Fibroblast of the conjunctiva (primary cell): Measurements from ENCODE around the gene CDA.
"Not testable (repeated sequence)": the region's sequence is repeated elsewhere in the genome, so short reads cannot be mapped to it uniquely, and the experiment has no call there.

Experiments
- DNase-seq: peaks from one replicate; pipeline ENCODE4 v3.0.0-alpha.2; 2010; ENCODE audit warnings: low read depth

The CDA gene

DNA sequence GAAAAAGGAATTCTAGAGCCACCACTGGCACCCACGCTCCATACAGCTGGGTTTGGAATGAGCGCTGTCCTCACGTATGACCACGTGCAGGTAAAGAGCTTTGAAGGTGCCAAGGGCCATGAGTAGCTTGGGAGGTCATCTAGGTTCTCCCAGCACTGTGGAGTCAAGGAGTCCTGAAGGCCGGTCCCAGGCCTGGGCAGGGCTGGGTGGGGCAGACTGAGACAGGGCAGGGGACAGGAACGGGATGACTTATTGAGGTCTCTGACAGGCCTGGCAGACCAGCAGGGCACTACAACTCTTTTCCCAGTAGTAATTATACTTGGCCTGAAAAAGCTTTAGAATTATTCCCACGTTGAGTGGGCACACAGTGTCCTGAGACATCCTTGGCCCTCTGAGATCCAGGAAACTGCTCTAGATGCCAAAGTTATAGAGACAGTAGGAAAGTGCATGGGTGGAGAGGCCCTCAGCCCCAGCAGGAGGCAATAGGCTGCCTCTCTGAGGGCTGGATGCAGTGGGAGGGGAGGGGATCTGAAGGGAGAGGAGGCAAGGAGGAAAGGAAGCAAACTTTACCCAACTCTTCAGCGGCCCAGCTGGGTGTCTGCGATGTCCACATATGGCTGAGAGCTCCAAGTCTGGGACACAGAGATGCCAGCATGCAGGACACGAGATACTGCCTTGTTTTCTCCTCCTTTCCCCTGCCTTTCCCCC lies 1.8 kb upstream of the CDA start:
- no peak for DNase-seq

DNA sequence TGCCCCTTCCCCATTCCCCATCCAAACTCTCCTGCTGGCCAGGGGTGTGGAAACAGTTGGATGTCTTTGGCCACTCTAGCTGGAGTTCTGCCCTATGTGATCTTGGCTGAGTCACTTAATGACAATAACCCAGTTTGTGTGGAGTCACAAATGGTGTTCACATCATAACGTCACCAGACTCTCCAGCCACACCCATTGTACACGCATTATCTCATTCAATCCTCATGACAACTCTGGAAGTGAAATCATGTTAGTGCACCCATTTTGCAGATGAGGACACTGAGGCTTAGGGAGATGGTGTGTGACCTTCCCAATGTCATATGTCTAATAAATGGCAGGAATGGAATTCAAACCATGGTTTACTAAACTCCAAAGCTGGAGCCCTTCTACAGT lies 1.2 kb upstream of the CDA start:
- no peak for DNase-seq

DNA sequence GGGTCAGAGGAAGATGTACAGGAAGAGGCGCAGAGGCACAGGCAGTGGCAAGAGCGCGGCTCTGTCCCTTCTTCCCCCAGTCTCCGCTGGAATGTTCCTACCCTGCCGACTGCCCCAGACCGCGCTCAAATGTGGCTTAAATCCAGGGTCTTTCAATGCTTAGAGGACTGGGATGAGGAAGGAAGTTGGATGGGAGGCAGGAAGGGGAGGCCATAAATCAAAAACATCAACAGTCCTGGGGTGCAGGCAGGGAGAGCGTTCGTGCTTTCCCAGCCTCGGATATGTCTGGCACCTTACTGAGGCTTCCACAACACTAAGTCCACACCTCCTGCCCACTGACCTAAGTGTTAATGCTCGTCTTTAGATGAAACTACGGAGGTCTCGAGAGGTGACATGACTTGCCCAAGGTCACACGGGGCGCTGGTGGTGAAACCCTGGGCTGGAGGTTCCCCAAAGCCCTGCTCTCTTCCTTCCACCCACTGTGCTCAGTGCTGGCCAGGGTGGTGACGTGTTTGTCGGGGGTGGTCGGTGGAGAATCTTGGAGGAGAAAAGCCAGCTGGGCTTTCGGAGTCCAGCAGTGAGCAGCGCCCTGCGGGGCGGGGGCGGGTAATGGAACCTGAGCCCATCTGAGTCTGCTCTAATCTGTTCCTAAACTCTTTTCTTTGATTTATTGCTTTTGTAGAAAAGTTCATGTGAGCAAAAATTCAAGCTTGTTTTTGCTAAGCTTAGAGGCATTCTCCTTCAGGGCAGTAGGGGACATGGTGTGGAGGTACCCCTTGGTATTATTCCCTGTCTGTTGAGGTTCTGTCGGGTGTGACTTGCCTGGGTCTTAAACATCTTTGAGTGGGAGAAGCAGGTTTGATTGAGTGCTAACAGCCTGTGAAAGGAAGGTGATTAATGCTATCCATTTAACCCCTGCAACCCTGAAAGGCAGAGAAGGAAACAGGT lies 708 bp downstream of the CDA start:
- no peak for DNase-seq

- DNase-seq = no peak
These were observed 1.4 kb downstream of the CDA start for GRCh38 chr1:20590306-20590777.

DNA sequence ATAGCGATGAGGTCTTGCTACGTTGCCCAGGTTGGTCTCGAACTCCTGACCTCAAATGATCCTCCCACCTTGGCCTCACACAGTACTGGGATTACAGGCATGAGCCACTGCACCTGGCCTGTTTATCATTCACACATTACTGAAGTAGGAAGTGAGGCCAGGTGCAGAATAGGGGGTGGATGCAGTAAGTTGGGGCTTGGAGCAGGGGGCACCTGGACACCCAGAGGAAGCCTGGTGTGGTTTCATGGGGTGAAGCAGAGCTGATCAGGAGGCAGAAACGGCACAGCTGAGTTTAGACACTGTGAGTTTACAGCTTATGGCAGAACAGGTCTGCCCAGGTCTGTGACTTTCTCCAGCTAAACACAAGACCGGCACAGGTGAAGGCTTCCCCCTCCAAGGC lies 4.9 kb downstream of the CDA start:
- DNase-seq = no peak

GRCh38 chr1:20594746-20595145 lies 5.8 kb downstream of the CDA start:
- DNase-seq = no peak

DNA sequence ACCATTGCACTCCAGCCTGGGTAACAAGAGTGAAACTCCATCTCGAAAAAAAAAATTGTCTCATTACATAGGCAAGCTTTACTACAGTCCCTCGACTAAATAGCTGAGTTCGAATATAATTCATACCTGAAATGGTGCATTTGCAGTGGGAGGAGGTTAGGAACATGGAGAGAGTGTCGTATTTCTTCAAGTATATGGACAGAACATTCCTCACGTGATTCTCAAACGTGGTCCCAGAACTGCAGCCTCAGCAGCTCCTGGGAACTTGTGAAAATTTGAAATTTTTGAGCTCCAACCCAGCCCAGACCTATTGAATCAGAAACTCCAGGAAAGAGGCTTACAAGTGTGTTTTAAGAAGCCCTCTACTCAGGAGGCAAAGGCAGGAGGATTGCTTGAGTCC lies 7.2 kb downstream of the CDA start:
- no peak for DNase-seq

DNA sequence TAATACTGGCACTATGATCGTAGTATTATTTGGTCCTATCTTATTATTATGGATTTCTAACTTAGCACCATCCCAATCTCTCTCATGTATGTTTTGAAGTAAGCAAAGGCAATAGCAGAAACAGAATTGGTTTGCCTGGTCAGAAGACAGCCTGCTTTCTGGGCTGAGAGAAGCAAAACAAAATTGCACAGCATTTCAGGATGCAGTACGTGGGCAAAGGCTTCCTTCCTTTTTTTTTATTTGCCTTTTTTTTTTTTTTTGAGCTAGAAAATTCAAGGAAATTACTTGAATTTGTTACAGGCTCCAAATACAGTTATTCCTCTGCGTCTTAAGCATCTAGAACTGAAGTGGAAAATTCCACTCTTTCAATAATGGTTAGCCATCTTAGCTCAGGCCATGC lies 8.8 kb downstream of the CDA start:
- DNase-seq = no peak

- DNase-seq = no peak
These were observed 11.3 kb downstream of the CDA start for GRCh38 chr1:20600156-20600555.

GRCh38 chr1:20601129-20601825 lies 12.4 kb downstream of the CDA start:
- no peak for DNase-seq

DNA sequence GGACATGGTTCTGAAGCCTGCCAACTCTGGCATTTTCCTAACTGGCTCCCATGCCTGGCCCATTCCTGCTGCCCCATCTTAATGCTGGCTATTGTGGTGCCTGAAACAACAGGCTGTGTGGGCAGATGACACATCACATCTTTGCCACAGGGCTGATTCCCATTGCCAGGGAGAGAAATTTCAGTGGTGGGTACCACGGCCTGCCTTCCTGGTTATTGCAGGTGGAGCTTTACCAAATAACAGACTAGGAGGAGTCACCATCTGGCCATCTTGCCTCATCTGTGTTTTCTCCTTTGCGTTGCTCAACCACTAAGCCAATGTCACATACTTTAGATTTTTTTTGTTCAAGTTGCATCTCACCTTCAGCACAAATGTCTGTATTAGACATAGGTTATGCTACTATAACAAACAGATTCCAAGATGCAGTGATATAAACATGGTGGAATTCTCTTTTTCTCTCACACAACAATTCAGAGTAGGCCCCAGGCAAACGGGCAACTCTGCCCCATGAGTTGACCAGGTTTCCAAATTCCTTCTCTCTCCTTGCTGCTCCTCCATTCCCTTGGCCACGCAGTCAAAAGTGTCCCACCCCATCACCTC lies 14.1 kb downstream of the CDA start:
- DNase-seq = no peak

- no peak for DNase-seq
These were observed 14.9 kb downstream of the CDA start for GRCh38 chr1:20603504-20604464.

GRCh38 chr1:20604678-20605077 lies 15.8 kb downstream of the CDA start:
- no peak for DNase-seq

- DNase-seq = not testable (repeated sequence)
These were observed 18.1 kb downstream of the CDA start for GRCh38 chr1:20606801-20607570.

GRCh38 chr1:20609541-20609940 lies 20.6 kb downstream of the CDA start:
- no peak for DNase-seq

DNA sequence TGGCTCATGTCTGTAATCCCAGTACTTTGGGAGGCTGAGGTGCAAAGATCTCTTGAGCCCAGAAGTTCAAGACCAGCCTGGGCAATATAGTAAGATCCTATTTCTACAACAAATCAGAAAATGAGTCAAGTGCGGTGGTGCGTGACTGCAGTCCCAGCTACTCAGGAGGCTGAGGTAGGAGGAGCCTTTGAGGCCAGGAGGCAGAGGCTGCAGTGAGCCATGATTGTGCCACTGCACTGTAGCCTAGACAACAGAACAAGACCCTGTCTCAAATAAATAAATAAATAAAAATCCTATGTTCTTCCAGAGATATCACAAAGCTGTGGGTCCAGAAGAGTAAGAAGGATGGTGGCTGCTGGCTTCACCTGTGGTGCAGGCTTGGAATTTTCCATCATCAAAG lies 22.1 kb downstream of the CDA start:
- DNase-seq = no peak

DNA sequence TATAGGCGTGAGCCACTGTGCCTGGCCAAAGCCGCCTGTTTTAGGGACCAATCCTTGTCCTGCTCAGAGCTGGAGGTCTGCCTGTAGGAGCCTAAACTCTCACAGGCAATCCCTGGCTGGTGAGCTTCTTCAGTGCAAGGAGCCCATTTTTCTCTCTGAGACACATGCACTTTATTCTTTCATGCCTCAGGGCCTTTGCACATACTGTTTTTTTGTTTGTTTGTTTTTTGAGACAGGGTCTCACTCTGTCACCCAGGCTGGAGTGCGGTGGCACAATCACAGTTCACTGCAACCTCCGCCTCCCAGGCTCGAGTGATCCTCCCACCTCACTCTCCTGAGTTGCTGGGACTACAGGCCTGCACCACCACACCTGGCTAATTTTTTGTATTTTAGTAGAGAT lies 22.8 kb downstream of the CDA start:
- DNase-seq = no peak

- no peak for DNase-seq
These were observed 23.4 kb downstream of the CDA start for GRCh38 chr1:20612221-20612746.

GRCh38 chr1:20614131-20614579 lies 25.3 kb downstream of the CDA start:
- no peak for DNase-seq
